CD4-positive, alpha-beta T cell (primary cell): ENCODE data around the gene TTBK1. TPM values are rescaled to one million over a fixed set of nuclear protein-coding genes. Genes with fewer than 3 reads are reported as not detected.

Source experiments
- ATAC-seq: fragments of 200-7000 bp; cut with Tn5 transposase; one replicate; pipeline ENCODE4 v1.10.0; 2022; ENCODE audit warnings: mild to moderate bottlenecking; ENCODE audit not compliant: poor library complexity
- CTCF ChIA-PET: fragments of 350-600 bp; sonication (Branson Sonifier 250); formaldehyde crosslinking; loops from one replicate; lab custom pipeline; 2021; ENCODE audit warnings: antibody characterized with exemption, inconsistent platforms; lab: Charles Lee
- POLR2A ChIA-PET: fragments of 350-600 bp; sonication (Branson Sonifier 250); formaldehyde crosslinking; loops from one replicate; lab custom pipeline; 2021; ENCODE audit warnings: antibody characterized with exemption, inconsistent platforms; lab: Charles Lee
- DNase-seq, 14 experiments: peaks; one replicate each; pipeline ENCODE4 v3.0.0-alpha.2; 2013 to 2020; ENCODE audit warnings: mixed read lengths in 2 of 14
- H3K27ac ChIP-seq, 2 donors: one replicate each; pipeline versions ENCODE4 v1.5.1 to v1.7.0; 2013; ENCODE audit warnings: low read length in 2 of 2, low read depth in 1 of 2, mild to moderate bottlenecking in 1 of 2
- H3K27me3 ChIP-seq, 2 experiments: 1 replicate in 1 of 2; 2 replicates in 1 of 2; pipeline versions ENCODE4 v1.6.1 to v1.7.0; 2013; ENCODE audit warnings: low read length in 2 of 2, control low read depth in 1 of 2, mild to moderate bottlenecking in 1 of 2, moderate library complexity in 1 of 2; ENCODE audit not compliant: insufficient read depth in 2 of 2, control insufficient read depth in 1 of 2
- H3K36me3 ChIP-seq: one replicate; pipeline ENCODE4 v1.6.1; 2013; ENCODE audit warnings: low read length, control low read depth; ENCODE audit not compliant: insufficient read depth
- H3K4me1 ChIP-seq: one replicate; pipeline ENCODE4 v1.6.1; 2013; ENCODE audit warnings: low read length, control low read depth; ENCODE audit not compliant: insufficient read depth
- H3K4me3 ChIP-seq: one replicate; pipeline ENCODE4 v1.5.1; 2013; ENCODE audit warnings: mild to moderate bottlenecking, low read length, moderate library complexity
- H3K9me3 ChIP-seq, 2 experiments: 1 replicate in 1 of 2; 2 replicates in 1 of 2; pipeline versions ENCODE4 v1.6.1 to v1.7.0; 2013; ENCODE audit warnings: low read length in 2 of 2, mild to moderate bottlenecking in 2 of 2, control low read depth in 1 of 2, moderate library complexity in 1 of 2; ENCODE audit not compliant: control insufficient read depth in 1 of 2, insufficient read depth in 1 of 2
- H3K27ac Mint-ChIP-seq: one replicate; pipeline ENCODE4 v1.8.0; 2020; ENCODE audit warnings: mixed read lengths
- H3K27me3 Mint-ChIP-seq: one replicate; pipeline ENCODE4 v1.8.0; 2021; ENCODE audit warnings: mixed read lengths
- H3K36me3 Mint-ChIP-seq: one replicate; pipeline ENCODE4 v1.8.0; 2021; ENCODE audit warnings: low read depth, mixed read lengths
- H3K4me1 Mint-ChIP-seq: one replicate; pipeline ENCODE4 v1.8.0; 2021; ENCODE audit warnings: low read depth, mixed read lengths
- H3K4me3 Mint-ChIP-seq: one replicate; pipeline ENCODE4 v1.8.0; 2020; ENCODE audit warnings: mild to moderate bottlenecking, mixed read lengths
- H3K9me3 Mint-ChIP-seq: one replicate; pipeline ENCODE4 v1.8.0; 2020; ENCODE audit warnings: mixed read lengths
- CTCF ChIP-seq: fragments of 200-600 bp; IDR thresholded peaks from one replicate; pipeline ENCODE4 v1.8.0; 2022; ENCODE audit warnings: antibody characterized with exemption, mild to moderate bottlenecking
- intact Hi-C, 2 experiments: fragments of 100-400 bp; cut with DNase I in 1 of 2; cut with micrococcal nuclease in 1 of 2; formaldehyde crosslinking; loops; one replicate each; pipeline versions ENCODE4 v1.15.1 to v1.9.0; 2023 to 2025; cut with DNase I, micrococcal nuclease
- total RNA-seq, 174 experiments: library from RNA in 2 of 174; stranded (reverse) in 2 of 174; gene quantifications; one replicate each; pipeline ENCODE4 v1.2.3 and lab custom pipeline; 2021 to 2026

The TTBK1 gene
- total RNA-seq, 2 experiments from 2014 or later = not detected

DNA sequence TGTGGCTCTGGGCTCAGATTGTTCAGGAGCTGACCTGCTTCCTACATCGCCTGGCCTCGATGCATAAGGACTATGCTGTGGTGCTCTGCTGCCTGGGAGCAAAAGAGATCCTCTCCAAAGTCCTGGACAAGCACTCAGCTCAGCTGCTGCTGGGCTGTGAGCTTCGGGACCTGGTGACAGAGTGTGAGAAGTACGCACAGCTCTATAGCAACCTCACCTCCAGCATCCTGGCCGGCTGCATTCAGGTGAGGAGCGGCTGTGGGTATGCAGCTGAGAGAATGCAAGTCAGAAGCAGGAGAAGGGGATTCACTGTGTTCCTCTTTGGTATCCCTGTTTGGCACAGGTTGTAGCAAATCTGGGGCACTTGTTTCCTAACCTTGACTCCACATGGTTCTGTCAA lies 43.4 kb upstream of the TTBK1 start:
- no peaks in the 10 kb centered on the region for H3K4me1 ChIP-seq
- intact Hi-C loops = no loop called here
- Mint-ChIP-seq H3K27me3 (no peaks in the 10 kb centered on the region), H3K4me1 (no peaks in the 10 kb centered on the region), H3K36me3 (peaks cover 66% of the 10 kb centered on the region), H3K27ac (no peak overlapping the region), H3K4me3 (no peak overlapping the region), H3K9me3 (no peaks in the 10 kb centered on the region)
- POLR2A ChIA-PET = no interaction called here
- H3K36me3 ChIP-seq = peaks cover 74% of the 10 kb centered on the region
- TF ChIP-seq CTCF = no peak
- no peak overlapping the region for H3K4me3 ChIP-seq
- CTCF ChIA-PET = no interaction called here
- no peaks in the 10 kb centered on the region for H3K9me3 ChIP-seq
- H3K27ac ChIP-seq = no peak overlapping the region
- no peaks in the 10 kb centered on the region for H3K27me3 ChIP-seq
- ATAC-seq (no peak), DNase-seq (peak in 1 of 14 experiments; percentile 8)

- no peaks in the 10 kb centered on the region for H3K4me1 ChIP-seq
- no peak overlapping the region for H3K4me3 ChIP-seq
- no peaks in the 10 kb centered on the region for H3K9me3 ChIP-seq
- no peaks in the 10 kb centered on the region for H3K27me3 Mint-ChIP-seq
- ChIA-PET POLR2A (no interaction called here), CTCF (interaction anchor here (0.9 kb wide), 1 partner anchor 63 kb away, joined by 3 read pairs; no protein-coding TSS in a partner anchor)
- no peak overlapping the region for H3K4me3 Mint-ChIP-seq
- H3K9me3 Mint-ChIP-seq = no peaks in the 10 kb centered on the region
- H3K27me3 ChIP-seq = no peaks in the 10 kb centered on the region
- intact Hi-C loops = no loop called here
- peaks cover 66% of the 10 kb centered on the region for H3K36me3 Mint-ChIP-seq
- no peak overlapping the region for H3K27ac ChIP-seq
- no peak overlapping the region for H3K27ac Mint-ChIP-seq
- no peak for ATAC-seq
- DNase-seq = peak in 1 of 14 experiments; percentile 28
- no peak for TF ChIP-seq CTCF
- H3K4me1 Mint-ChIP-seq = no peaks in the 10 kb centered on the region
- H3K36me3 ChIP-seq = peaks cover 72% of the 10 kb centered on the region
Measured at GRCh38 chr6:43200541-43200940, 42.7 kb upstream of the TTBK1 start.

- ATAC-seq = no peak
- peak overlapping the region; percentile 36 for H3K27ac Mint-ChIP-seq
- POLR2A ChIA-PET = no interaction called here
Measured at GRCh38 chr6:43202451-43202850, 40.8 kb upstream of the TTBK1 start.

More at GRCh38 chr6:43202451-43202850, 40.8 kb upstream of the TTBK1 start:
- H3K4me1 Mint-ChIP-seq = no peaks in the 10 kb centered on the region
- no peak overlapping the region for H3K4me3 Mint-ChIP-seq
- TF ChIP-seq CTCF = no peak
- intact Hi-C loops = no loop called here
- CTCF ChIA-PET = no interaction called here
- H3K36me3 Mint-ChIP-seq = peaks cover 68% of the 10 kb centered on the region
- DNase-seq = no peak
- H3K9me3 ChIP-seq = no peaks in the 10 kb centered on the region
- no peaks in the 10 kb centered on the region for H3K27me3 Mint-ChIP-seq
- H3K36me3 ChIP-seq = peaks cover 67% of the 10 kb centered on the region
- no peak overlapping the region for H3K27ac ChIP-seq
- no peaks in the 10 kb centered on the region for H3K4me1 ChIP-seq
- H3K27me3 ChIP-seq = no peaks in the 10 kb centered on the region
- H3K9me3 Mint-ChIP-seq = no peaks in the 10 kb centered on the region
- no peak overlapping the region for H3K4me3 ChIP-seq
